DMS53 treated with DMSO at 0.1 percent for 48 hours (cell line): ENCODE data around the gene HEXA.
"Not testable (repeated sequence)": the region's sequence is repeated elsewhere in the genome, so short reads cannot be mapped to it uniquely, and the experiment has no call there.

Source experiments
- DNase-seq: peaks from one replicate; lab custom pipeline; 2025; ENCODE audit not compliant: unreplicated experiment; lab: John Stamatoyannopoulos, UW

The HEXA gene

DNA sequence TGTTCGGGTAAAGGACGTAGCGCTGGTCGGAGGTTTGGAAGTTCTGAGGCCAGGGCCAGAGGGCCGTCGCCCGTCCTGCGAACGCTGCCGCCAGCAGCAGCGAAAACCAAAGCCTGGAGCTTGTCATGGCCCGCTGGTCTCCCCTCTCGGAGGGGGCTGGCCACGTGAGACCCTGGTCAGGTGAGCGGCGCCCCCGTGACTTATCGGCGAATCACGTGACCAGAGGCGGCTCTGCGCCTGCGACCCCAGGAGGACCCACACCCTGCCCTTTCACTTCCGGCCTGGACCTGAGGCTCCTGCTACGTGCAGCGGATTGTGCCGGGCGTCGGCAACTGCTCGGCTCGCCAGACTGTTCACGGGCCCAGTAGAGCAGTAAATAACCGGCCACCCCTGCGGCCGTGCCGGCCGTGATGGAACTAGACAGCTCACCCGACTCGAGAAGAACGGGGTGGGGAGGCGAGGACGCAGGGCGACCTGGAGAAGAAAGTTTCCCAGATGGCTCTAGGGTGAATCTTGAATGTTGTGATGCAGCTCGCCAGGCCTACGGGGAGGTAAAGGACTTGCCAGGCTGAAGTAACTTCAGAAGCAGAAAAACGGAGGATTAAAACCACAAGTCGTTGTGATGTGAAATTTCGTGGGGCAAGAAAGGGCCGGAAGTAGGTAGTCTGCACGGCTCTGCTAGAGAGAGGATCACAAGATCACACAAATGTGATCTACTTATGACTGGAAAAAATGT lies at the start of gene HEXA:
Gene HEXA, minus strand, starts transcription at position 169 of the 736 bp plus-strand sequence. Its CDS starts 42 bp downstream, at position 127.
- DNase-seq = peak; percentile 67

DNA sequence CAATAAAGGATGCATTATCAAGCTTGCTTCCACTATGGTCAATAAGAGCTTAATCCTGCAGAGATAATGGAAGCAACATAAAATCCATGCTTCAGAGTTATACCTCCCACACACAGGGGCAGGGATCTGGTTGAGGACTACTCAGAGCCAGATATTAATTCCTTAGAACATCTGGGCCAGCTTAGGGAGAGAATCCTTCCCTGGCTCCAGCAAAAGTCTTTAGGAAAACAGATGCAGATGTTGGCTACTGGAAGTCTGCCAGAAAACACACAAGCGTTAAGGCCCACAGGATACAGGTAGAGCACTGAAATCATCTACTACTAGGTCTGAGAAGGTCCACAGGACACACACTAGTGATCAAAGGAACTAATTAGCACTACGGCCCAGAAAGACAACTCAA lies 47.4 kb upstream of the HEXA start:
- DNase-seq = no peak

DNA sequence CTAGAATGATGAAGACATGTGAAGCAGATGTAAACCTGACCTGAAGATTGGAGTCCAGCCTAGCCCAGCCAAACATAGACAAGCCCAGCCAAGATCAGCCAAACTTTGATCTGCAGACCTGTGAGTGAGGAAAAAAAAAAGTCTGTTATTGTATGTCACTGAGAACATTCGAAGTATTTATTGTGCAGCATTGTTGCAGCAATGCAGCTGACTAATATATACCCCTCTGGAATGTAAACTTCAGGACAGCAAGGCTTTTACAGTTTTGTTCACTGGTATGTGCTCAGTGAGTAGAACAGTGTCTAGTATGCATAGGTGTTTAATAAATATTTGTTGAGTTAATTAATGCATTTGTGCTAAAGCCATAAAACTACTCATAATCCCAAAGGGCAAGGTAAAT lies 45.7 kb upstream of the HEXA start:
- DNase-seq = no peak

DNA sequence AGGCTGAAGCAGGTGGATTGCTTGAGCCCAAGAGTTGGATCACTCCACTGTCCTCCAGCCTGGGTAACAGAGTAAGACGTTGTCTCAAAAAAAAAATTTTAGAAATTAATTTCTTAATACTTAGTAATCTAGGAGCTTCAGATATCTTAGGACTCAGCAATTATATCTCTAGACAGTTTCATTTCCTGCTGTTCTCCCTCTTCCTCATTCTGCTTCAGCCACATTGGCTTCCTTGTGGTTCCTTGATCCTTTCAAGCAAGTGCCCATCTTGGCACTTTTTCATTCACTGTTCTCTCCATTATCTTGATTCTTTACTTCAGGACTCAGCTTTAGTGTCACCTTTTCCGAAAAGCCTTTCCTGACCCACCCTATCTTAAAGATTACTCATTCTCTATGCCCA lies 44.8 kb upstream of the HEXA start:
- no peak for DNase-seq

DNA sequence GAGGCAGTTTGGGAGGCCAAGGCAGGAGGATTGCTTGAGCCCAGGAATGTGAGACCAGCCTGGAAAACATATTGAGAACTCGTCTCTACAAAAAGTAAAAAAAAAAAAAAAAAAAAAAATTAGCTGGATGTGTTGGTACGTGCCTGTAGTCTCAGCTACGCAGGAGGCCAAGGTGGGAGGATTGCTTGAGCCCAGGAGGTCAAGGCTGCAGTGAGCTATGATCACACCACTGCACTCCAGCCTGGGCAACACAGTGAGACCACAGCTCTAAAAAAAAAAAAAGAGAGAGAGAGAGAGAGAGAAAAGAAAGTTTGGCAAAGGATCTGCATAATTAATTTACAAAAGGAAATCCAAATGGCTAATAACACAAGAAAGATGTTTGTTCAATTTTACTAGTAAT lies 44.0 kb upstream of the HEXA start:
- not testable (repeated sequence) for DNase-seq

DNA sequence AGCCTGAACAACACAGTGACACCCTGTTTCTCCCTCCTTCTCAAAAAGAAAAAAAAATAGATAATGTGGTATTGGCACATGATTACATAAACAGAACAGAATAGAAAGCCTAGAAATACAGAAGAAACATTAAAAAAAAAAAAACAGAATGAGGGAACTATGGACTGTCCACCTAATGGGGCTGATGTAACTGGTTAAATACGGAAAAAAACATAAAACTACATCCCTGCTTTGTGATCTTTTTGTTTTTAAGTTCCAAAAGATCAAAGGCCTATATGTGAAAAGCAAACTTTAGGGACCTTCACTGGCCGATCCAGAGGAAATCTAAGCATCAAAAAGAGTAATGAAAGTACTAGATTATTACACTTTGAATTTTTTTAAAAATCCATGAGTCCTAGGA lies 39.5 kb upstream of the HEXA start:
- DNase-seq = no peak

DNA sequence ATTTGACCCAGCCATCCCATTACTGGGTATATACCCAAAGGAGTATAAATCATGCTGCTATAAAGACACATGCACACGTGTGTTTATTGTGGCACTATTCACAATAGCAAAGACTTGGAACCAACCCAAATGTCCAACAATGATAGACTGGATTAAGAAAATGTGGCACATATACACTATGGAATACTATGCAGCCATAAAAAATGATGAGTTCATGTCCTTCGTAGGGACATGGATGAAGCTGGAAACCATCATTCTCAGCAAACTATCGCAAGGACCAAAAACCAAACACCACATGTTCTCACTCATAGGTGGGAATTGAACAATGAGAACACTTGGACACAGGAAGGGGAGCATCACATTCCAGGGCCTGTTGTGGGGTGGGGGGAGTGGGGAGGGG lies 37.5 kb upstream of the HEXA start:
- not testable (repeated sequence) for DNase-seq

DNA sequence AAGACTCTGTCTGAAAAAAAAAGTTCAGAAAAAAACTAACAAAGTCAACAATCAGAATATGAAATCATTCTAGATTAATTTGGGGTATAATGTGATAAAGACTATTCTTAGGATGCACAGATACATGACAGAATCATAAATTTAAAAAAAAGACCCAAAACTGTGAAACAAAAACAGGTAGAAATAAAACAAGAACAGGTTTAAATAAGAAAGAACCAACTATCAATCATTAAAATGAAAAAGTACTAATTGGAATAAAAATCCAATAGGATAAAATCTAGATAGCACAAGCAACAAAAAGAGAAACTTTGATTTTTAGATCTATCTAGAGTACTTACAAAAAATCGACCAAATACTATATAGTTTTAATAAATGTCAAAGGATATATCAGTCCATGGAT lies 35.7 kb upstream of the HEXA start:
- DNase-seq = no peak

DNA sequence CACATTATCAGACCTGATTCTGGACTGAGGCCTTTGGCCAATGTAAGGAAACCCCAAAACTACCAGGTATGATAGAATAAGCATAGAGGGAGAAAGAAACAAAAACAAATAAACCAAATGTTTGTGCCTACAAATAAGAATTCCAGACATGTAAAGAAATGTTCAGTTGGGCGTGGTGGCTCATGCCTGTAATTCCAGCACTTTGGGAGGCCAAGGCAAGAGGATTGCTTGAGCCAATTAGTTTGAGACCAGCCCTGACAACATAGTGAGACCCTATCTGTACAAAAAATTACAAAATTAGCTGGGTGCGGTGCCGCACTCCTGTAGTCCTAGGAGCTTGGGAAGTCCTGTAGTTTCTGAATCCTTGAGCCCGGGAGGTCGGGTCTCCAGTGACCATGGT lies 35.3 kb upstream of the HEXA start:
- no peak for DNase-seq

DNA sequence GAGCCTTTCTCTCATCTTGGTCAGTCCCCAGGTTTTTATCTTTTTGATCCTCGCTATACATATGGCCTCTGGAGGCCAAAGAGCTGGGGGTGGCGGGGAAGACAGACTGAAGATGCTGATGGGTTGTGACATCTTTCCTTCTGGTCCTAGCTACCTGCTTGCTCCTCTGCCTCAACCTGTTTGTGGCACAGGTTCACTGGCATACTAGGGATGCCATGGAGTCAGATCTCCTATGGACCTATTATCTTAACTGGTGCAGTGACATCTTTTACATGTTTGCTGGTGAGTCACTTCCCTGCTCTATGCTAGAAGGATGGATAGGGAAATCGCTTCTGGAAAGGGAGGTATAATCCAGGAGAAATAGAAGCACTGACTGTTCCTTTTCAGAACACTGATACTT lies 31.1 kb upstream of the HEXA start:
- no peak for DNase-seq

DNA sequence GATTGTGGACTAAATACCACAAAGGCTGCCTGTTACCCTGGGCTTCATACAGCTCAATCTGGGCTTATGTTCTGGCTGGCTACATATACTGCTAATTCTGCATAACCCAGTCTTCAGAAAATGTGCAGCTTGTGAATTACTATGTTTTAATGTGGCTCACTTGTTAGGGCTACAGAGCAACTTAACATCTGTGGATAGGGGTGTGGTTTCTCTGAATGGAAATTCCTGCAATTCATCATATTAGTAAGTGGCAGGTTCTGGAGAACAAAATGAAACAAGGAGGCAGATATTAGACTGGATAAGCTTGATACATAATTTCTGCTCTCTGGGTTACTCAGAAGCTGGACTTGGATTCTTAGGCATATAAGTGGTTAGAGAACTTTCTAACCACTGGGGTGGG lies 29.0 kb upstream of the HEXA start:
- DNase-seq = no peak

DNA sequence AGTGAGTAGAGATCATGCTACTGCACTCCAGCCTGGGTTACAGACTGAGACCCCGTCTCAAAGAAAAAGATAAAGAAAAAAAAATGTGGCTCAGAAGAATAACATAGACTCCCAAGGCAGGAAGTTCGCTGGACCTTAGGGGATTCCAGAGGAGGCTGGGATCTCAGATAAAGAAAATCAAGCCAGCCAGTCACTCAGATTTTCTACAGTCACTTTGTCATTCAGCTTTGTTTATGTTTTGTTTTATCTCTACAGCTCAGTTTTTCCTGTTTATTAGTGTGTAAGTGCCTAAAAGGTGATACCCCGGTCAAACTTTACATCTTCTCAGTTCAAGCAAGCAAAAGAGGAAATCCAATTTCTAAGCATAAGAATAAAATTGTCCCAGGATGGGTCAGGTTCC lies 28.5 kb upstream of the HEXA start:
- DNase-seq = no peak

DNA sequence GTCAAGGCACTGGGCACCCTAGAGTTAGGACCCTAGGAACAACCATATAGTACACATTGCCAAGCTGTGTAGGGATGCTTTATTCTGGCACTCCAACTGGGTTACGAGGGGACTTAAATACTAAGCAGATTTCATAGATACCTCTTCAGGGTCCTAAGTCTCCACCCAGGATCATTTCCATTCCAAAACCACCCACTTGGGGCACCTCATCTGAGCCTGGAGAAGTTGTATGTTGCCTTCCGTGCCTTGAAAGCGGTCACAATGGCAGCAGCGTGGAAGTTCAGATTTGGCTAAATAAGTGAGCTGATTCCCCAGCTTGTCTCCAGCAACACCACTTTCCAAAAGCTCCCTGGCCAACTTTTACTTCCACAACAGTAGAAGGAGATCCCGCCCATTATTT lies 26.9 kb upstream of the HEXA start:
- no peak for DNase-seq

DNA sequence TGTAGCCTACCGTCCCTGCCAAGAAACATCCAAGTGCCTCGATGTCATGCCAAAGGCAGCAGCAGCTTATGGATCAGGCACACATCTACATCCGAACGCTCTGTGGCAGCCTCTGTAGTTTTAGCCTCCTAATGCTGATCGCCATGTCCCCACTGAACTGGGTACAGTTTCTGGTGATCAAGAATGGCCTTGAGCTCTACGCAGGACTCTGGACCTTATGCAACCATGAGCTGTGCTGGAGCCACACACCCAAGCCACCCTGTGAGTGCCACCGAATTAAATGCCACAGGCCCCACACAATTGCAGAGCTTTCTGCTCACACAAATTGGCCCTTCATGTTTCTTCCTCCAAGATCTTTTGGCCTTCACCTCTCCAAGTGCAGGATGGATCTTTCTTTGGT lies 22.8 kb upstream of the HEXA start:
- no peak for DNase-seq

DNA sequence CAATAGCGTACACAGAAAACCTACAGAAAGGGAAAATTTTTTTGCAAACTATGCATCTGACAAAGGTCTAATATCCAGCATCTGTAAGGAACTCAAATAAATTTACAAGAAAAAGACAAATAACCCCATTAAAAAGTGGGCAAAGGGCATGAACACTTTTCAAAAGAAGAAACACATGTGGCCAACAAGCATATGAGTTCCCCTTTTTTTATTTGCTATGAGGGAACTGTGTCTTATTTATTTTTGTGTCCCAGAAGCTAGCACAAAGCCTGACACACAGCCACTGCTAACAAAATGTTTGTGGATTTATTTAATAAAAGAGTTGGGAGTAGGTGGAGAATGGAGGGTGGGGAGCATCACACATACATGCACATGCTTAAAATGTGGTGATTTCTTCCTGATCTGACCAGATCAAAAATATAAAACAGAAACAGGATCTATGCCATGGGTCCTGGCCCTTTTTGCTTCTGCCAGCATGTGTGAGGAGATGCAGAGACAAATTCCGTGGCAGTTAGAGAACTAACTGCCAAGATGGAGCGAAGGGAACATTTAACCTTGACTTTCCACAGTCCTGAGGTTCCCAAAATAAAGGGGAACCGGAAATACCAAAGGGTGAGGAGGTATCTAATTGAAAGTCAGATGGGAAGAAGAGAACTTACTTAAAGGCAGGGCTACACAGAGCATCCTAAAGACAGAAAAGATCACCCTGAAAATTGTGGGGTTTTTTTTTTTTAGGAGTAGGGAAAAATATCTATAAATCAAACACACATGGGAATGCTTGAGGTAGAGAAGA lies 22.2 kb upstream of the HEXA start, which contains the start of gene TMEM202:
Gene TMEM202, plus strand, starts transcription at position 510 of the 793 bp plus-strand sequence. Its CDS starts 22 bp downstream, at position 532.
- no peak for DNase-seq

DNA sequence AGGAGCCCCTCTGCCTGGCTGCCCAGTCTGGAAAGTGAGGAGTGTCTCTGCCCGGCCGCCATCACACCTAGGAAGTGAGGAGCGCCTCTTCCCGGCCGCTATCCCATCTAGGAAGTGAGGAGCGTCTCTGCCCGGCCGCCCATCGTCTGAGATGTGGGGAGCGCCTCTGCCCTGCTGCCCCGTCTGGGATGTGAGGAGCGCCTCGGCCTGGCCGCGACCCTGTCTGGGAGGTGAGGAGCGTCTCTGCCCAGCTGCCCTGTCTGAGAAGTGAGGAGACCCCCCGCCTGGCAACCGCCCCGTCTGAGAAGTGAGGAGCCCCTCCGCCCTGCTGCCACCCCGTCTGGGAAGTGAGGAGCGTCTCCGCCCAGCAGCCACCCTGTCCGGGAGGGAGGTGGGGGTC lies 20.5 kb upstream of the HEXA start:
- not testable (repeated sequence) for DNase-seq

DNA sequence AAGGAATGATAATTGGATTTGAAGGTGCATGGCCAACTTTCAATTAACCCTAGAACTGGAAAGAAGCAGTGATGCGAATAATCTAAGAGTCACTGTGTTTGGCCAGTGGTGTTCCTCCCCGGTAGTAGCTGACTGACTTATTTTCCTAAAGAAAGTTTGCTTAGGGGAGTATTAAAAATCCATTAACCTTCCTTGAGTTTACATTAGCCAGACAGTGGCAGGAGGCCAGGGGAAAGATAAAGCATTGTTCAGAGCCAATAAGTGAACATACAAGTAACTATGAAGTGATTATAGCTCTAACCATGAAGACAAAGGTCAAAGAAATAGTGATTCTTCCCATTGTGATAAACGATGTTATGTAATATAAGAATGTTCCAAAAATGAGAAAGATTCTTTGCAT lies 13.4 kb upstream of the HEXA start:
- no peak for DNase-seq

DNA sequence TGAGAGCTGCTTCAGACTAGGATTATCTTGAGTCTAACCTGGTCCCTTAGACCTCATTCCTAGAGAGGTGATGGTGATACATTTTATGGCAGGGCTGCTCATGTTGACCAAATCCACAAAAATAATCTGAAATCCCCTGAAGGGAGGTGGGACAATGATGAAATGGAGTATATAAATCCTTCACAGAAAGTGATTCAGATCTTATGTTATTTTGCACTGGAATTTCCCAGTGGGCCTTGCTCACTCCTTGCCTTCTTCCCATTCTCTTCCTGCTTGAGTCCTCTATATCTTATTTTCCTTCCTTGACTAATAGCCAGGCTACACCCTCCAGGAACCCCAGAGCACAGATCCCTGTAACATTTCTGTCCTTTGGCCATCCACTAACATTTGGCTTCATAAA lies 11.9 kb upstream of the HEXA start:
- DNase-seq = no peak

DNA sequence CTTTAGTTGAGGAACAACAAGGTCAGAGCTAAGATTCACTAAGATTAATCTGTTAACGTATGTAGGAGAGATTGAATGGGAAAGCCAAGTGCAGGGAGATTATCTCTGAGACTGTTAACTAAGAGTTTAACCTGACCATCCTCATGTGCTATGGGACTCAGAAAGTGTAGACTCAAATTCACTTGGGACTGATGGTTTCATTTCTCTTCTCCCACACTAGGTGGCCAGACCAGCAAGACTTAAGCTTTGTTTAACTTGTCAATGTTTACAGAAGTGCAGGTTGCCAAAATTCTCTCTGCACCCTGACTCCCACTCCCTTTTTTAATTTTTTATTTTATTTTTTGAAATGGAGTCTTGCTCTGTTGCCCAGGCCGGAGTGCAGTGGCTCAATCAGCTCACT lies 6.3 kb upstream of the HEXA start:
- no peak for DNase-seq

DNA sequence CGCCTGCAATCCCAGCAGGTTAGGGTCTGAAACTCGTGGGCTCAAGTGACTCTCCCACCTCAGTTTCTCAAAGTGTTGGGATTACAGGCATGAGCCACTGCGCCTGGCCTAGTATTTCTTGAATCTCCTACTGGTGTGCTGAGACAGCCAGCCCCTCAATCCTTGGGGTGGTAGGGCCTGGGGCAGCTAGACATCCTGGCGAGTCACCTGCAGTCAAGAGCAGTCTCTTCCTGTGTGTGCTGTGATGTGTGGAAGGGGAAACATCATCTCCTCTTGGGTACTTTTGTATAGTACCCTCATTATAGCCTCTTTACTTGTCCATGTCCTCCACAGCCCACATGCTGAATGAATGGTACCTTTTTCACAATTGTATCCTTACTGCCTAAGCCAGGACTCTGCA lies 4.9 kb upstream of the HEXA start:
- no peak for DNase-seq

DNA sequence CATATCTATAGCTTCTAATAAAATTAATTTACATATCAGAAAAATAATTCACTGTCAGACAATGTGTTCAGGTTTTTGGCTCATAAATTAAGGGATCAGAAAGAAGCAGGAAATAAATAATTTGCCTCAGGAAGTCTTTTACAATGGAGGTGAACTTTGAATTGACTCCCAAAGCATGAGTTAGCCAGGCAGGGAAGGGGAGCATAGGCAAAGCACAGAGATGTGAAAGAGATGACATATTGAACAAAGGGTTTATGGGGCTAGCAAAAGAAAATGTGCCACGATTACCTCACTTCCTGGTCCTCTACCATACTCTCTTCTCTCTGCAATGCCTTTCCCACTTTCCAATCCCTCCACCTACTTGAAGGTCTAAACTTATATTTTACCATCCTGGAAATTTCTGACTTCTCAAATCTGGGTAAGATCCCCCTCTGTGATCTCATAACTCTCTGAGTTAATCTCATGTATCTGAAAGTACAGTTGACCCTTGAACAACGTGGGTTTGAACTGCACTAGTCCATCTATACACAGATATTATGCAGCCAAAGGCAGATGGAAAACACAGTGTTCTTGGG lies 4.1 kb upstream of the HEXA start:
- DNase-seq = no peak

DNA sequence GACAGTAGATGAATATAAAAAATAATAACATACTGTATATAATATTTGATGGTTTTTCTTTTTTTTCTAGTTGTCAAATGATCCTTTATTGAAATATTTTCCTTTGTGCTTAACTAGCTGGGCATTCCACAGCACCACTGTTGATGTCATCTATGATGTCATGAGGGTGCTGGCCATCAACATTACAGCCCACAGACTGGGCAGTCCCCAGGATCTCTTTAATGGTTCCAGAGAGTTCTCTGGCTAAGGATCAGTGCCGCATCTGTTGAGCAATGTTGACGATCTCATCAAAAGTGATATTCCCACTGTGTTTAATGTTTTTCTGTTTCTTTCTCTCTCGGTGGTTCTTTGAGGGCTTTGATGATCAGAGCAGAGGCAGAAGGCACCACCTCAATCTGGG lies 3.3 kb upstream of the HEXA start:
- DNase-seq = not testable (repeated sequence)
